SK-N-SH treated with all-trans-retinoic acid at 6 μM for 48 hours (cell line): ENCODE results near the gene MAPK7.
"Not testable (repeated sequence)": the region's sequence is repeated elsewhere in the genome, so short reads cannot be mapped to it uniquely, and the experiment has no call there.

Experiments
- CSDC2 ChIP-seq: fragments of 250-450 bp; sonication (Bioruptor Pico); IDR thresholded peaks from 2 replicates; pipeline ENCODE4 v1.5.0; 2020; ENCODE audit warnings: mild to moderate bottlenecking, moderate library complexity
- ESRRG ChIP-seq: fragments of 250-450 bp; sonication (Bioruptor Pico); IDR thresholded peaks from 2 replicates; pipeline ENCODE4 v1.6.1; 2021; ENCODE audit warnings: mild to moderate bottlenecking
- GLIS3 ChIP-seq: fragments of 250-450 bp; sonication (Bioruptor Pico); IDR thresholded peaks from 2 replicates; pipeline ENCODE4 v1.5.0; 2020; ENCODE audit warnings: mild to moderate bottlenecking, moderate library complexity
- OSR1 ChIP-seq: fragments of 250-450 bp; sonication (Bioruptor Pico); IDR thresholded peaks from 2 replicates; pipeline ENCODE4 v1.8.0; 2022; ENCODE audit warnings: moderate library complexity, mild to moderate bottlenecking, inconsistent platforms
- POU6F1 ChIP-seq: fragments of 250-450 bp; sonication (Bioruptor Pico); IDR thresholded peaks from 2 replicates; pipeline ENCODE4 v1.8.0; 2021; ENCODE audit warnings: low read depth, mild to moderate bottlenecking, moderate library complexity, borderline replicate concordance
- SNAI2 ChIP-seq: fragments of 250-450 bp; sonication (Bioruptor Pico); IDR thresholded peaks from 2 replicates; pipeline ENCODE4 v1.5.0; 2020; ENCODE audit warnings: mild to moderate bottlenecking, moderate library complexity
- TCF4 ChIP-seq: fragments of 250-450 bp; sonication (Bioruptor Pico); IDR thresholded peaks from 2 replicates; pipeline ENCODE4 v1.8.0; 2021; ENCODE audit warnings: mild to moderate bottlenecking, moderate library complexity, borderline replicate concordance
- TSHZ2 ChIP-seq: fragments of 250-450 bp; sonication (Bioruptor Pico); IDR thresholded peaks from 2 replicates; pipeline ENCODE4 v1.5.0; 2020; ENCODE audit warnings: mild to moderate bottlenecking, moderate library complexity
- ZFP3 ChIP-seq: fragments of 250-450 bp; sonication (Bioruptor Pico); IDR thresholded peaks from 2 replicates; pipeline ENCODE4 v1.5.0; 2020; ENCODE audit warnings: mild to moderate bottlenecking, moderate library complexity
- ZNF70 ChIP-seq: fragments of 450-650 bp; formaldehyde crosslinking; IDR thresholded peaks from 2 replicates; pipeline ENCODE4 v1.5.0; 2020; ENCODE audit warnings: mild to moderate bottlenecking, moderate library complexity

- not testable (repeated sequence) for TF ChIP-seq TSHZ2 (CRISPR knock-in tag); TCF4 (CRISPR knock-in tag); ZNF70 (CRISPR knock-in tag); ESRRG (CRISPR knock-in tag); POU6F1 (CRISPR knock-in tag); ZFP3; OSR1 (CRISPR knock-in tag); CSDC2 (CRISPR knock-in tag); SNAI2; GLIS3
Observed at GRCh38 chr17:19353401-19353800, 24.9 kb upstream of the MAPK7 start.
